ENCODE measurements around the gene TULP4.
"Not testable (repeated sequence)": the region's sequence is repeated elsewhere in the genome, so short reads cannot be mapped to it uniquely, and the experiment has no call there.

The TULP4 gene

GRCh38 chr6:158388727-158389126, 76.5 kb downstream of the TULP4 start:
- no peak for DNase-seq

GRCh38 chr6:158389193-158389919, 77.1 kb downstream of the TULP4 start:
- DNase-seq = no peak

- DNase-seq = no peak
Measured at GRCh38 chr6:158391276-158391675, 79.0 kb downstream of the TULP4 start.

GRCh38 chr6:158391977-158392376, 79.7 kb downstream of the TULP4 start:
- not testable (repeated sequence) for DNase-seq

GRCh38 chr6:158396136-158396535, 83.9 kb downstream of the TULP4 start:
- no peak for DNase-seq

GRCh38 chr6:158397578-158397977, 85.3 kb downstream of the TULP4 start:
- DNase-seq = no peak

- no peak for DNase-seq
Measured at GRCh38 chr6:158398252-158399024, 86.2 kb downstream of the TULP4 start.

- no peak for DNase-seq
Measured at GRCh38 chr6:158399040-158399700, 86.9 kb downstream of the TULP4 start.

- no peak for DNase-seq
Measured at GRCh38 chr6:158402184-158402583, 89.9 kb downstream of the TULP4 start.

GRCh38 chr6:158405321-158405831, 93.1 kb downstream of the TULP4 start:
- DNase-seq = not testable (repeated sequence)

- no peak for DNase-seq
Measured at GRCh38 chr6:158405933-158406332, 93.7 kb downstream of the TULP4 start.

- DNase-seq = no peak
Measured at GRCh38 chr6:158406736-158407135, 94.5 kb downstream of the TULP4 start.

- DNase-seq = peak in 4 of 56 donors; percentile 17 to 52 (median 32)
Measured at GRCh38 chr6:158408013-158408412, 95.7 kb downstream of the TULP4 start.

GRCh38 chr6:158408552-158409130, 96.4 kb downstream of the TULP4 start:
- DNase-seq = peak in 46 of 56 donors; percentile 7 to 78 (median 54)

- DNase-seq = no peak
Measured at GRCh38 chr6:158409451-158409850, 97.2 kb downstream of the TULP4 start.

GRCh38 chr6:158410784-158411183, 98.5 kb downstream of the TULP4 start:
- DNase-seq = peak in 2 of 56 donors; percentile 19 to 28

GRCh38 chr6:158411998-158412397, 99.7 kb downstream of the TULP4 start:
- no peak for DNase-seq

GRCh38 chr6:158413028-158413427, 100.8 kb downstream of the TULP4 start:
- DNase-seq = no peak

GRCh38 chr6:158413814-158414565, 101.7 kb downstream of the TULP4 start:
- no peak for DNase-seq

- DNase-seq = no peak
Measured at GRCh38 chr6:158414851-158415262, 102.6 kb downstream of the TULP4 start.

GRCh38 chr6:158415666-158416065, 103.4 kb downstream of the TULP4 start:
- DNase-seq = no peak
